ENCODE data around the gene PIAS4.
"Not testable (repeated sequence)": the region's sequence is repeated elsewhere in the genome, so short reads cannot be mapped to it uniquely, and the experiment has no call there.

Gene PIAS4

GRCh38 chr19:4007021-4007835, at the start of gene PIAS4:
Gene PIAS4, plus strand, starts transcription at chr19:4007736. Its CDS starts 25 bp downstream, at chr19:4007761.
- peak; percentile 97 for DNase-seq (ENCODE audit: low spot score)

GRCh38 chr19:3958836-3959765, 48.4 kb upstream of the PIAS4 start:
- no peak for DNase-seq (ENCODE audit: low spot score)

GRCh38 chr19:3959766-3960131, 47.8 kb upstream of the PIAS4 start:
- DNase-seq (ENCODE audit: low spot score), result no peak

- DNase-seq (ENCODE audit: low spot score), result no peak
Measured at GRCh38 chr19:3961007-3961406, 46.5 kb upstream of the PIAS4 start.

GRCh38 chr19:3963458-3964255, 43.9 kb upstream of the PIAS4 start:
- no peak for DNase-seq (ENCODE audit: low spot score)

GRCh38 chr19:3964256-3965194, 43.0 kb upstream of the PIAS4 start:
- no peak for DNase-seq (ENCODE audit: low spot score)

- DNase-seq (ENCODE audit: low spot score), result no peak
Measured at GRCh38 chr19:3966051-3967017, 41.2 kb upstream of the PIAS4 start.

GRCh38 chr19:3967983-3968382, 39.6 kb upstream of the PIAS4 start:
- not testable (repeated sequence) for DNase-seq (ENCODE audit: low spot score)

GRCh38 chr19:3968556-3969434, 38.7 kb upstream of the PIAS4 start:
- DNase-seq (ENCODE audit: low spot score), result no peak

GRCh38 chr19:3969435-3970312, 37.9 kb upstream of the PIAS4 start:
- no peak for DNase-seq (ENCODE audit: low spot score)

GRCh38 chr19:3970313-3970807, 37.2 kb upstream of the PIAS4 start:
- no peak for DNase-seq (ENCODE audit: low spot score)

GRCh38 chr19:3970808-3971598, 36.5 kb upstream of the PIAS4 start, which contains the start of gene DAPK3:
Gene DAPK3, minus strand, starts transcription at chr19:3971099. Its CDS starts 1,364 bp downstream, at chr19:3969735.
- peak; percentile 96 for DNase-seq (ENCODE audit: low spot score)

GRCh38 chr19:3975144-3975543, 32.4 kb upstream of the PIAS4 start:
- DNase-seq (ENCODE audit: low spot score), result no peak

GRCh38 chr19:3975637-3976087, 31.9 kb upstream of the PIAS4 start:
- no peak for DNase-seq (ENCODE audit: low spot score)

GRCh38 chr19:3976495-3977241, 30.9 kb upstream of the PIAS4 start:
- no peak for DNase-seq (ENCODE audit: low spot score)
